ENCODE data around the gene MIER2.
"Not testable (repeated sequence)": the region's sequence is repeated elsewhere in the genome, so short reads cannot be mapped to it uniquely, and the experiment has no call there.

MIER2 gene

DNA sequence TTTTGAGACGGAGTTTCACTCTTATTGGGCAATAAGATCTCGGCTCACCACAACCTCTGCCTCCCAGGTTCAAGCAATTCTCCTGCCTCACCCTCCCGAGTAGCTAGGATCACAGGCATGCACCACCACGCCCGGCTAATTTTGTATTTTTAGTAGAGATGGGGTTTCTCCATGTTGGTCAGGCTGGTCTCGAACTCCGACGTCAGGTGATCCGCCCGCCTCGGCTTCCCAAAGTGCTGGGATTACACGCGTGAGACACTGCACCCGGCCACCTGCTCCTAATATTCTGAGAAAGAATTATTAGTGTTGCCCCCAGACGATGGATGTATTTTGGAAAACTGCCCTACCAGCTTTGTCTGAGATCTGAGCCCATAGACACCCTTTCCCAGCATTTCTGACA lies 10.9 kb upstream of the MIER2 start:
- DNase-seq = not testable (repeated sequence)

DNA sequence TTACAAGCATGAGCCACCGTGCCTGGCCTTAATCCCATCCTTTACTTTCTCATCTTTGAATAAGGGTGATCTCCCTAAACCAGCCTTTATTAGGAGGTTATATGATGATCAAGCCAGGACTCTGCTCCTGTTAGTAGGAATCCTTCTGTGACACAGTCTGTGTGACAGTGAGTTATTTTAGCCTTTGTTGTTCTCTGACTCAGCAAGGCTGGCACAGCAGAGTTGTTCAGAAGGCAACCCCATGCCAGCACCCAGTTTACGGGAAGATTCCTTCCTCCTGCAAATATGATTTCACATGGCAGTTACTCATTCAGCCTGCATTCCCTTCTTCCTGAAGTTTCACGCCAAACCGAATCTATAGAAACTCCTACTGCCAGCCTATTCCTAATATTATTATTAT lies 10.5 kb upstream of the MIER2 start:
- no peak for DNase-seq

DNA sequence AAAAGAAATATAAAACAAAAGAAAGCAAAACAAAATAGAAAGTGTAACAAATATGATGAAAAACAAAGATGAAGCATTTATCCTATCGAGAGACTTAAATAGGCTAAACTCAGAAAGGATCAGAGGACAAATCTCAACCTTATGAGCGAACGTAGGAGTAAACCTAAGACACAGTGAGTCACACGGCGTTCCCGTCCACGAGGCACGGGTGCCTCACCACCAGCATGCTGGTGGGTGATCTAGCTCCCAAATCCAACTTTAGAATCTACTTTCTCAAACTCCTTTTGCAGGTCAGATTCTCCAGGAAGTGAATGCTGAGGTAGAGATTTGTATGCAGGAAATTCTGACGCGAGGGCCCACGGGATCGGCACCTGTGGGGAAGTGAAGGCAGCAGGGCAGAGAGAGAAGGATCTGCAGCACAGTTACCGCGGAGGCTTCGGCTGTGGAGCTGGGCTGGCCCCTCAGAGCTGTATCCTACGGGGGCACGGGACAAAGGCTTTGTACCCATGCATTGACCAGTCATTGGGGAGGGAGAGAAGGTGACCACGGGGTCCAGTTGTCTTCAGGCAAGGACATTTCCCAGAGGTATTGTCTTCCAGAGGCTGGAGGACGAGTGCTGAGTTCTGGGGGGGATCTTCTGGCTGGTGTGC lies 7.5 kb upstream of the MIER2 start:
- DNase-seq = no peak

DNA sequence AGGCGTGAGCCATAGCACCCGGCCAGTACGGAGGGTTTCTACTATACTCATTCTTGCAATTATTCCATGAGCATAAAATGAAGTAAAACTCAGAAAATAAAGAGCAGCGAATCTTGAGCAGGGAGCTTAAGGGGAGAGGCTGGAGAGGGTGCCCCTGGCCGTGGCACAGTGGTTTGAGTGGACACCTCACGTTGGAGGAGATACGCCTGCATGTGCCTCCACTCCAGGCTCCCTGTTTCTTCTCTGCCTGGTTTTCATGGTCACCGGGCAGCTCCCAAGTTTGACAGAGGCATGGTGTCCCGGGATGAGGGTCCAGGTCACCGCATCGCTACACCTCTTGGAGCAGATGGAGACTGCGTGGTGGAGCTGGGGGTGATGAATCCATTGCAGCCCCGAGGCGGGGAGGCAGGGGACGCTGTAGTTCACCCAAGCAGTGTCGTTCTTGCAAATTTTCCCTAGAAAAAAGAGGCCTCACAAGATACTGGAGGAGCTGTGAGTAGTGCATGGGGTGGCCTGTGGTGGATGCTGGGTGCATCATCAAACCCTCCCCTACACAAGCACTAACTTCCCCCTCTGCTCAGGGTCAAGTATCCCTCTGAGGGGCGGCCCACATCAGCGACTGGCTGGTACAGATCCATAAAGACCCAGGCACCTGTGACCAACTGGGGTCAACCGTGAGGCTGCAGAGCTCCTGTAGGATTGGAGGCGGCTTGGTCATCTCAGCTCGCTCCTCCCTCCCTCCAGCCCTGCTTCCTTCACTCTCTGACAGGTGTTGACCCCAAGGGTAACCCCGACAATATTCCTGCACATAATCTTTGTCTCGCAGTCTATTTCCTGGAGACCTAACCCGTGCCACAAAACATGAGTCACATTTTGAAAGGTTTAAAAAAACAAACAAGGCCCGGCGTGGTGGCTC lies 3.6 kb upstream of the MIER2 start:
- DNase-seq = no peak

DNA sequence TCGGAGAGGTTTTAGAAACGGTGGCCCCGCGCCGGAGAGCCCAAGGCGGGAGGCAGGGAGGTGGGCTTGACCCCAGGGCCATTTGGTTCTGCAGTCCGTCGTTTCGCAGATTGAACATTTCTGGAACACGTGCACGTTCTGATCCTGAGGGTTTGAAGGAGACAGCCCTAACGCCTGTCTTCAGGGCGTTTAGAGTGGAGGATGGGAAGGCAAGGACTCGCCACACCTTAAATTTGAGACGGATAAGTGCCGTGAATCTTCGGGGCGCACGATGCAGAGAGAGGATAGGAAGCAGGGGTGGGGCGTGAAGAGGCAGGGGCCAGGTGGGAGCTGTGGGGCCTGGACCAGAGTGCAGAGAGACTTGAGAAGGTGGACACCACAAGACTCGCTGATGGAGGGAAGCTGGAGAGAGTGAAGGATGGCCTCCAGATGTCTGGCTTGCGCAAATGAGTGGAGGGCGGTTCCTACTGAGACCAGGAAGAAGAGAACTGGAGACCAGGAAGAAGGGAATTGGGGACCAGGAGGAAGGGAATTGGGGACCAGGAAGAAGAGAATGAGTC lies 804 bp upstream of the MIER2 start:
- DNase-seq = no peak

DNA sequence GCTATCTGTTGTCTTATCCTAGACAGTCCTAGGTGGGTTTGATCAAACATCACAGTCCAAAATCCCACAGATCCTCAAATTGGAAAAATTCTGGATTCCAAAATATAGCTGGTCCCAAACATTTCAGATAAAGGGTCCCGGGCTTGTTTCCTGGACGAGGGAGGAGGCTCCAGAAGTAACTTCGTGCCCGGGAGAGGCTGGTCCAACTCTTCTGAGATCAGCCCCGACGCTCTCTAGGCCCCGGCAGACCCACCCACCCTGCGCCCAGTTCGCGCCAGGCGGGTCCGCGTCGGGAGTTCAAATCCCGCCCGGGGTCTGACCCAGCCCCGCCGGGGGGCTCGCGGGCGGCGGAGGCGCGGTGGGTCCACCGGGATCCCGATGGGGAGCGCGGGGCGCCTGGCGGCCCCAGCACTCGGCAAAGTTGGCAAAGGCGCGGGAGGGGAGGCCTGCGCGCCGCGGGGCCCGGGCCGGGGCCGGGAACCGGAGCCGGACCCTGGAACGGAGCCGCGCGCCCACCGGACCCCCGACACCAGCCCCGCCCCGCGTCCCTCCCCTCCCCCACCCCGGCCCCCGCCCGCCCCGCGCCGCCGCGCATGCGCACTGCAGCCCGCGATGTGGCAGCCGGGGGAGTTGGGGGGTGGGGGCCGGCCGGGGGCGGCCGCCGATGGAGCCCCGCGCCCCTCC lies 513 bp downstream of the MIER2 start:
- no peak for DNase-seq

DNA sequence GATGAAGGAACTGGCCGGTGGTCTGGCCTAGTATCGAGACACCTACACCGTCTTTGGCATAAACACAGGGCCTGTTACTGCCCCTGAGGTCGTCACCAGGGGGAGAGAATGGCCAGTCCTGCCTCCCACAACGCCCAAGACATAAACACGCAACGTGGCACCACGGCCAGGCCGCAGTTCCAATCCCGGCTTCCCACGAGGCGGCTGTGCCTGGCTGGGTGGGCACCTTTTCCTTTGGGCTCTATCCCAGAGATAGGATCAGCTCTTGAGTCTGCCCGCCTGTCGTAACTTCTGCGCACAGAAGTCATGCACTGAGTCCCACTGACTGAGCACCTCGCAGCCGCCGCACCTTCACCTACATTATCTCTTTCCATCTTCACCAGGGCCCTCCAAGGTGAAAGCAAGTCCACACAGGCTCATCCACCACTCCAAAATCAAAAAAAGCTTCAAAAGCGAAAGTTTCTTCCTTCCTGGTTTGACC lies 1.1 kb downstream of the MIER2 start:
- DNase-seq = no peak

DNA sequence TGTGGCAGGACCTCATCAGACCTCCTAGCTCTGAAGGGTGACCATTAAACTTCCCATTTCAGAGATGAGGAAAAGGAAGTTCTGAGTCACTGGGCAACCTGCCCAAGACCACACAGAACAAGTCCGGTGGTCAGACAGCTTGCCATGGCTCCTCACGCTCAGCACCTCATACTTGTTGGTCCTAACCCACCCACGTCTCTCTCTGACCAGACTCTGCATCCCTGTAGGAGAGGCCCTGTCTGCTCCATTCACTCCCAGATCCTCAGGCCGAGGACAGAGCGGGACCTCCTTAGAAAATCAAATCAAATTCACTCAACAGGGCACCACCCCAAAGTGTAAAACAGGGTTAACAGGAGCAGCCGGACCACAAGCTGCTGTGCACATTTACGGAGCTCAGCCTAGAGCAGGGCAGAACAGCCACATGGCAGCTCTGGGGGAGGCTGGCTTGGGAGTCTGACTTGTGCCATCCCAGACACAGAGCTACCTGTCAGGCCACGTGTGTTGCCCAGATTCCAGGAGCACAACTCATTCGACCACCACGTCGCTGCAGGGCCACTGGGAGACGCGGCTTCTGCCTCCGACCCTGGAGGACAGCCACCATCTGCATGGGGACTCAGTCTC lies 1.7 kb downstream of the MIER2 start:
- DNase-seq = no peak

DNA sequence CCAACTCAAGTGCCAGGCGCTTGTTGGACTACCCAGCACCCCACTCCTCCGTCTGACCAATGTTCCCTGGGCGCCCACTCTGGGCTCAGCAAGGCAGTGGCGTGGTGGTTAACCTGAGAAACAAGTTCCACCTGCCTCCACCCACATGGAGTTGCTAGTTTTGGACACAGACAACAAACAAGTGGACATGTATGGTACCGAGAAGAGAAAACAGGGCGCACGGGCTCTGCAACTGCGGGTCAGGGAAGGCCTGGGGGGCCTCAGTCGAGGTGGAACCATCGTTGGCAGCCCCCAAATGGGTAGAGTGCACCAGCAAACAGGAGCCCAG lies 2.5 kb downstream of the MIER2 start:
- DNase-seq = no peak

DNA sequence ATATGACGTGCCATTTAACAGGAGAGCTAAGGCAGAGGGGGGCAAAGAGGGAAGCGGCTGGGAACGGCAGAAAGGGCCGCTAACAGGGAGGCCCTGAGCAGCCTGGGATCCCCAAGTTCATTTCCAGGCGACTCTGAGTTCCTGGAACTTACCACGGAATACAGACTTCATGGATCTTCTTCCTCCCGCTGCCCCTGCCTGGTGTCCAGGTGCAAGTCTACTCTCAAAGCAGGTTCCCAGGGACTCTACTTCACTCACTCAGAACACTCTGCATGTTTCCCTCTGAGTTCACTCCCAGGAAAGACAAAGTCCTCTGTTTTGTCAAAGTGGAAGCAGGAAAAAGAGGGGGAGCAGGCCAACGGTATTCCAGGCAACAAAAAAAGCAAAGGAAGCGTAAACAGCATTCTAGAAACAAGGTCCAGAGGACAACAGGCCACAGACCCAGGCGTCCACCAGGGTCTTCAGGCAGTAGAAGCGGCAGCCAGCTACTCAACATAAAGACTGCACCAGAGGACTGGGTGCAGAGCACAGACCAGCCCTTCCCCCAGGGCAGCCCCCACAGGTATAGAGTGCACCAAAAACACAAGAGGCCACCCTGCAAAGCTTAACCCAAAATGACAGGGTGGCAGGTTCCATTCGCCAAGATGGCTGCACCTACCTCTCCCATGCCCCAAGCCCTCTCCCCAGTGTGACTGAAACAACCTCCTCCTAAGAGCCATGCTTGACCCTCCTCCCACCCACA lies 3.0 kb downstream of the MIER2 start:
- DNase-seq = no peak

DNA sequence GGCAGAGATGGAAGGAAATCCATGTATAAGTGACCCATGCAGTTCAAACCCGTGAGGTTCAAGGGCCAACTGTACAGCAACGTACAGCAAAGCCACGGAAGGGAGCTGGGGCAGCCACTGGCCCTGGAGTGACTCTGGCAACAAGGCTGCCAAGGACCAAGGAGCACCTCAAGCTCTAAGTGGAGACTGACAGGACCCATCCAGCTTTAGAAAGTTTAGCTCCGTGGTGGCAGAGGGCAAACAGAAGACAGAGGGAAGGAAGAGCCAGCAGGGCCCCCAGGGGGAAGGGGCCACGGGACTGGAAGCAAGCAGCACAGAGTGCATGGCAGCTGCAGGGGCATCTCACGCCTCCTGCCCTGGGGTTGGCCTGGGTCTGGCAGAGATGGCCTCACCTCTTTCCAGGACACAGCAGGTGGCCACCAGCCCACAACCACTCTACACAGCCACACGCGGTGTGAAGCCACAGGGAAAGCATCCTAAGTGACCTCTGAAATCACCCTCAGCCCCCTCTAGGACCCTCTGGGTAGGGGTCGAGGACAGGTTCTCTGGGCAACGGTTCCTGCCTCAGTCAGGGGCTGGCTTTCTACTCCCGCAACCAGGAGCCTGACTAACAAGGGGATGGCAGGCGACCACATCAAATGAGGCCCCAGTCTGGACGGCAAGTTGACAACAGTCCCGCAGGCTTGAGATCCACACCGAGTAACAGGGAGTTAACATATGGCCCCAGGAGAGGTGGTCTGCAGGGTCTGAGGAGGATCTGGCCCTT lies 3.8 kb downstream of the MIER2 start:
- no peak for DNase-seq

DNA sequence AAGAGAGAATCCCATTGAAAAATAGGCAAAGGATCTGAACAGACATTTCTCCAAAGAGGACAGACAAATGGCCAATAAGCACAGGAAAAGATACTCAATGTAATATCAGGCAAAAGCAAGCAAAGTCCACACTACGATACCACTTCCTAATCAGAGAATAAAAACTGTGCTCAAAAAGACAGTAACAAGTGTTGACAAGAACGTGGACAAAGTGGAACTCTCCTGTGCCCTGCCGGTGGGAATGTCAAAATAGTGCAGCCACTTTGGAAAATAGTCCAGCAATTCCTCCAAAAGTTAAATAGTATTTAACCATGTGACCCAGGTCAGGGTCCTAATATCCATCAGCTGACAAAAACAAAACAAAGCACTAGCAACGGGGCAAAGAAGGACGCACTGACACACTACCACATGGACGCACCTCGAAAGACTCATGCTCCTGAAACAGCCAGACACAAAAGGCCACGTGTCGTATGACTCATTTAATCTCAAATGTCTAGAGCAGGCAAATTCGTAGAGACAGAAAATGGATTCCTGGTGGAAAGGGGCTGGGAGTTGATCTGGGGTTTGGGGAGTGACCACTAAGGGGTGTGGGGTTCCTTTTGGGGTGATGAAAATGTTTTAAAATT lies 5.2 kb downstream of the MIER2 start:
- no peak for DNase-seq

DNA sequence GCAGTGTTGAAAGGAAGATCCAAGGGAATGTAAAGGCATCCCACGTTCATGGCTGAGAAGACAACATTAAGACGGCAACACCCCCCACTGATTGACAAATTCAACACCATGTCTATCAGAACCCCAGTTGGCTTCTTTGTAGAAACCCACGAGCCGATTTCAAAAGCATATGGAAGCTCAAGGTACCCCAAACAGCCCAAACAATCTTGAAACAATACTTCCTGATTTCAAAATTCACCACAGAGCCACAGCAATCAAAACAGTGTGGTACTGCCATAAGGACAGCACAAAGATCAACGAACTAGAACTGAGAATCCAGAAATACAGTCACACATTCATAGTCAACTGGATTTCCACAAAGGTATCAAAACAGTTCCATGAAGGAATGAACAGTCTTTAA lies 6.2 kb downstream of the MIER2 start:
- DNase-seq = no peak

DNA sequence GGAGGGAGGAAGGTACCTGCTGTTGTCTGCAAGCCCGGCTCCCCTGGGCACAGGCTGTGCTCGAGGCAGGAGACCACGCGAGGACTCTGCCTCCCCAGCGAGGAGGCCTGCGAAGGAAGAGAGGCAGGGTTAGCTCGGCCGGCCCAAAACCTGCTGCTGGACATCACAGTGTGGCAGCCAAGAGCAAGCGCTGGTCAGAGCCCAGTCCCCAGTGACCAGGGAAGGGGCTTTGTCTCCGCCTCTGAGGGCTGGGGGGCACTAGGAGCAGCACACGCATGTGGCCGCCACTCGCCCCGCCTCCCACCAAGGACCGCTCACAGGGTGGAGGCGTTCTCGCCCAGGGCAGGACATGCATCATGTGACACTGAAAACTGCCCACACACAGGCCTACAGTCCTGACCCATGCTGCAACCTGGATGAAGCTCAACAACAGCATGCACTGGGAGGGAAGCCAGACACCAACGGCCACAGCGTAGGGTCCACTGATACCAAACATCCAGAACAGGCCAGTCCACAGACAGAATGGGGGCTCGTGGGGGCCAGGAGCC lies 8.5 kb downstream of the MIER2 start:
- DNase-seq = no peak

DNA sequence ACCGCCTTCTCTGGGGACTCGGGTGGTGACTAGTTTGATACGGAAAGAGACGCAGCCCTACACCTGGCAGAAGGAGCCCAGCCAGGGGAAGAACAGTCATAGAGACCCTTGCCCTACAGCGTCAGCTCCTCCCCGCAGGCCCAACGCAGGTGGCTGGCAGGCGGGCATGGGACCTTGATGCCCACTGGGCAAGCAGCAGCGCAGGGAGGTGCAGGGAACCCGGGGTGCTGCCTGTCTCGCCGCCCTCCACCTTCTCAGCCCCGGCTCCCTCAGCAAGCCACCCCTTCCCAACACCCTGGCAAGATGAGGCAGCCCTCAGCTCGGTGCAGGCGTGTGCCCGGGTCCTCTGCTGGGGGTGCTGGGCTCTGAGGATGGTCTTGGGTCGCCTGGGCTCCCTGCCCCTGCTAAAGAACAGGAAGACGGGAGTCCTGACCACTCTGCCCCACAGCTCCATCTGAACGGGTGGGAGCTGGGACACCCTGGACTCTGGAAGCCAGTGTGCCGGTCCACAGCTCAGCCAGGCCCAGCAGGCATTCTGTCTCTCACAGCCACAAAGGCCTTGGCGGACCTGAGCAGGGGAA lies 9.0 kb downstream of the MIER2 start:
- DNase-seq = no peak

DNA sequence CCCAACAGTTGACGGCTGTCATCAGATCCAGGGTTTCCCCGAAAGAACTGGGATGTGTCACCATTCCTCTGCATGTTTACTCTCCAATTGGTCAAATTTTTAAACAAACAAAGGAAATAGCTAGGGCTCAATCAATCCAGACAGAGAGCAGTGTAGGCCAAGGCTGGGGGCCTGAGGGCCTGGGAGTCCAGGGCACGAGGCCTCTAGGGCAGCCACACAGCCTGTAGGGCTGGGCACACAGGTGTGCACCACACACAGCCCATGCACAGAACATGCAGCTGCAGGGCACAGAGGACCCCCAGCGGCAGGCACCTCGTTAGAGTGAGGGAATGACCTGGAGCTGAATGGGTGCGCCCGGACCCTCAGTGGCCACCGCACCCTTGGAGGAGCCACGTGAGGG lies 9.5 kb downstream of the MIER2 start:
- DNase-seq = no peak

DNA sequence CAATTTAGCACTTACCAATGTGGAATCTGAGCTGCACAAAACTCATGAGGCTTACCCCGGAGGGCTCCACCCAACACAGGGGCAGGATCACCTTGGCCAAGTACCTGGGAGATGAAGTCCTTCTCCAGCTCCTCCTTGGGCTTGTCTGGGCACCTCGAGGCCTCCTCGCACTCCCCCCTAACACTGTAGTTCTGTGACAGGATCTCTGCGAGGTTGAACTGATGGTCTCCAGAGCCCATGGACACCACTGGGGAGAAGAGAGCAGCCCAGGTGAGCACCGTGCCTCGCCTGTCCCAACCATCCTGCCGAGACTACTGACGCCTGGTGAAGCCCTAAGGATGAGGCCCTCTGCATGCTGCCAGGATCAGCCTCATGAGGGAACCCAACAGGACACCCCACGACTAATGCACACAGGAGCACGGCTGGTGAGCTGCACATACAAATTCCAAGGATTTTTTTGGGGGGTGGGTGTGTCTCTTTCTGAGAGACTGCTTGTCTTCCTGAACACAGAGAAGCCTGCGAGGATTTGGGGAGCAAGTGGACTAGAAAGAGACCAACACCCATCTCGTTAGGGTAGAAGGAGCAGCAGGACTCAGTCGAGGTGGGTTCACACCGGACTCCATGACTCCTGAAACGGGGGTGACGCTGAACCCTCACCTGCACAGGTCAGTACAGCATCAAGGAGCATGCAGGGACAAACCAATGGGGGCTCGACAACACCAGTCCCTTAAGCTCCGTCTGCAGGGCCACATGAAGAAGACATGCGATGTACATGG lies 10.1 kb downstream of the MIER2 start:
- no peak for DNase-seq

DNA sequence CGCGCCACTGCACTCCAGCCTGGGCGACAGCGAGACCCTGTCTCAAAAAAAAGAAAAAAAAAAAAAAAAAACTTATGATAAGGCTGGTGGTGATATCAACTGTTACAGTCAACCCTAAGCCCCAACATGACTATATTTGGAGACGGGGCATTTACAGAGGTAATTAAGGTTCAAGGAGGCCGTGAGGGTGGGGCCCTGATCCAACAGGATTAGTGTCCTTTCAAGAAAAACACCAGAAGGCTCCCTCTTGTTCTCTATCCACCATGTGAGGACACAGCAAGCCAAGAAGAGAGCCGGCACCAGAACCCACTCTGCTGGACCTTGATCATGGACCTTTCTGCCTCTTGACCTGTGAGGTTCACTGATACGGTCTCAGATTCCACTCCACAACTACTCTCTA lies 14.1 kb downstream of the MIER2 start:
- no peak for DNase-seq

DNA sequence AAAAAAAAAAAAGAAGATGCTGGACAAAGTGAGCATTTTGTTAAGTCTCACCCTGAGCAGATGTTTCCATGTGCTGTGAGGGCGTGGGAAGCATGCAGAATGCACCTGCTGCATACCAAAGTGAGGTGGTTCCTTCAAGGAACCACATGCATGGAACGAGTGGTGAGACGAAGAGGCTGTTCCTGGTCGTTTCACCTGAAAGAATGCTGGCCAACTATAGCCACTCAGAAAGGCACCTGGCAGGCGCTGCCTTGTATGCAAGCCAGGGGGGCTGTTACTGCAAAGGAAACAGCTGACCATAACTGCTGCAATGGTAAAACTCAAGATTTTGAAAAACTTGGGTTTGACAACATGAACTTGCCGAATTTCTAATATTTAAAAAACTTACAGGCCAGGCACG lies 14.7 kb downstream of the MIER2 start:
- DNase-seq = no peak
